KMS-11 (cell line): ENCODE measurements around the gene RGL1.

Experiments
- H2AFZ ChIP-seq: fragments of 200-600 bp; sonication (generic); 2 replicates; pipeline ENCODE4 v1.6.1; 2016; ENCODE audit warnings: antibody characterized with exemption, mixed run types, low read depth
- H3K27ac ChIP-seq: fragments of 200-600 bp; sonication (generic); 2 replicates; pipeline ENCODE4 v1.6.1; 2016; ENCODE audit warnings: mild to moderate bottlenecking, mixed run types
- H3K27me3 ChIP-seq: fragments of 200-600 bp; sonication (generic); 2 replicates; pipeline ENCODE4 v1.6.1; 2017; ENCODE audit warnings: mild to moderate bottlenecking, low read depth, mixed run types, moderate library complexity; ENCODE audit not compliant: insufficient read depth
- H3K36me3 ChIP-seq: fragments of 200-600 bp; sonication (generic); 2 replicates; pipeline ENCODE4 v1.6.1; 2017; ENCODE audit warnings: mild to moderate bottlenecking, mixed run types; ENCODE audit not compliant: insufficient read depth
- H3K4me1 ChIP-seq: fragments of 200-600 bp; sonication (generic); 2 replicates; pipeline ENCODE4 v1.6.1; 2016; ENCODE audit warnings: mild to moderate bottlenecking, low read depth, mixed run types; ENCODE audit not compliant: poor library complexity, severe bottlenecking
- H3K4me2 ChIP-seq: fragments of 200-600 bp; sonication (generic); 2 replicates; pipeline ENCODE4 v1.7.0; 2016; ENCODE audit warnings: mild to moderate bottlenecking, mixed run types
- H3K4me3 ChIP-seq: fragments of 200-600 bp; sonication (generic); IDR thresholded peaks from 2 replicates; pipeline ENCODE4 v1.6.1; 2017; ENCODE audit warnings: low read depth, low read length, mixed read lengths; ENCODE audit not compliant: insufficient read depth
- H3K79me2 ChIP-seq: fragments of 200-600 bp; sonication (generic); 2 replicates; pipeline ENCODE4 v1.6.1; 2016; ENCODE audit warnings: low read depth, mixed run types; ENCODE audit not compliant: insufficient read depth
- H3K9ac ChIP-seq: fragments of 200-600 bp; sonication (generic); 2 replicates; pipeline ENCODE4 v1.6.1; 2016; ENCODE audit warnings: mild to moderate bottlenecking, mixed run types
- H4K20me1 ChIP-seq: fragments of 200-600 bp; sonication (generic); 2 replicates; pipeline ENCODE4 v1.6.1; 2016; ENCODE audit warnings: mild to moderate bottlenecking, mixed run types; ENCODE audit not compliant: insufficient read depth
- TF ChIP-seq, protein P1 (sequence below): fragments of 200-600 bp; sonication (generic); conservative IDR thresholded peaks from 2 replicates; pipeline ENCODE4 v1.6.1; 2017; ENCODE audit warnings: low read depth, mild to moderate bottlenecking, antibody characterized with exemption, low read length, moderate library complexity, mixed read lengths

The RGL1 gene

DNA sequence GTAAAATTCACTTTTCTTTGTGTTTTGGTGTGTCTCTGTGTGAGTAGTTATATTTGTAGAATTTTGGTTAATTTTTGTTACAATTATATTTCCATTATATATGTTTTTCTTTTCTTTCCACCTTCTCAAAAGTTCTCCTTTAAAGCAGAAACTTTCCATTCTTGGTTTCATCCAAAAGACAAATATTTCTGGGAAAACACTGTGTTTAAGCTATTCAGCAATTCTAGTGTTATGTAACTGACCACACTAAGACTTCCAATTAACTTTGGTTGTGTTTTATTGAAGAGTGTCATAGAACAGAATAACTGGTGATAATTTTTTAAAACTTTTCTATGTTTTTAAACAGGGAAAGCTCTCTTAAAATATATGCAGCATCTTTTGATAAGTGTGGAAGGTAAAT lies 13.6 kb upstream of the RGL1 start:
- no peak overlapping the region for H2AFZ ChIP-seq
- H3K9ac ChIP-seq = no peak overlapping the region
- no peak overlapping the region for H3K4me3 ChIP-seq
- TF ChIP-seq, protein P1, sequence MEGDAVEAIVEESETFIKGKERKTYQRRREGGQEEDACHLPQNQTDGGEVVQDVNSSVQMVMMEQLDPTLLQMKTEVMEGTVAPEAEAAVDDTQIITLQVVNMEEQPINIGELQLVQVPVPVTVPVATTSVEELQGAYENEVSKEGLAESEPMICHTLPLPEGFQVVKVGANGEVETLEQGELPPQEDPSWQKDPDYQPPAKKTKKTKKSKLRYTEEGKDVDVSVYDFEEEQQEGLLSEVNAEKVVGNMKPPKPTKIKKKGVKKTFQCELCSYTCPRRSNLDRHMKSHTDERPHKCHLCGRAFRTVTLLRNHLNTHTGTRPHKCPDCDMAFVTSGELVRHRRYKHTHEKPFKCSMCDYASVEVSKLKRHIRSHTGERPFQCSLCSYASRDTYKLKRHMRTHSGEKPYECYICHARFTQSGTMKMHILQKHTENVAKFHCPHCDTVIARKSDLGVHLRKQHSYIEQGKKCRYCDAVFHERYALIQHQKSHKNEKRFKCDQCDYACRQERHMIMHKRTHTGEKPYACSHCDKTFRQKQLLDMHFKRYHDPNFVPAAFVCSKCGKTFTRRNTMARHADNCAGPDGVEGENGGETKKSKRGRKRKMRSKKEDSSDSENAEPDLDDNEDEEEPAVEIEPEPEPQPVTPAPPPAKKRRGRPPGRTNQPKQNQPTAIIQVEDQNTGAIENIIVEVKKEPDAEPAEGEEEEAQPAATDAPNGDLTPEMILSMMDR = no peak
- H3K79me2 ChIP-seq = no peaks in the 10 kb centered on the region
- H3K4me1 ChIP-seq = no peaks in the 10 kb centered on the region
- H3K4me2 ChIP-seq = no peak overlapping the region
- no peaks in the 10 kb centered on the region for H3K36me3 ChIP-seq
- no peak overlapping the region for H3K27ac ChIP-seq
- H3K27me3 ChIP-seq = no peaks in the 10 kb centered on the region
- H4K20me1 ChIP-seq = no peaks in the 10 kb centered on the region

DNA sequence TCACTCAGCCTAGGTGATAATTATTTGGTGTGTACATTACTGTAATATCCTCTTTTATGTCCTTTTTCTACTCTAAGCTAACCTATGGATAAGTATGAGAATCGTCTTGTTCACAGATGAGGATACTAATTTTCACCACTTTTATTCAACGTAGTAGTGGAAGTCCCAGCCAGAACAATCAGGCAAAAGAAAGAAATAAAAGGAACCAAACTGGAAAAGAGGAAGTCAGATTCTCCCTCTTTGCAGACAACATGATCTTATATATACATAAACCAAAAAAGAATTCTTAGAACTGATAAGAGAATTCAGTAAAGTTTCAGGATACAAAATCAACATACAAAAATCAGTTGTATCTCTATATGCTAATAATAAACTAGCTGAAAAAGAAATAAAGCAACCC lies 12.6 kb upstream of the RGL1 start:
- no peak overlapping the region for H3K27ac ChIP-seq
- TF ChIP-seq, protein P1 = no peak
- H3K4me3 ChIP-seq = no peak overlapping the region
- H3K27me3 ChIP-seq = no peaks in the 10 kb centered on the region
- no peaks in the 10 kb centered on the region for H3K36me3 ChIP-seq
- no peak overlapping the region for H2AFZ ChIP-seq
- no peaks in the 10 kb centered on the region for H3K79me2 ChIP-seq
- H4K20me1 ChIP-seq = no peaks in the 10 kb centered on the region
- no peak overlapping the region for H3K4me2 ChIP-seq
- H3K9ac ChIP-seq = no peak overlapping the region
- no peaks in the 10 kb centered on the region for H3K4me1 ChIP-seq

DNA sequence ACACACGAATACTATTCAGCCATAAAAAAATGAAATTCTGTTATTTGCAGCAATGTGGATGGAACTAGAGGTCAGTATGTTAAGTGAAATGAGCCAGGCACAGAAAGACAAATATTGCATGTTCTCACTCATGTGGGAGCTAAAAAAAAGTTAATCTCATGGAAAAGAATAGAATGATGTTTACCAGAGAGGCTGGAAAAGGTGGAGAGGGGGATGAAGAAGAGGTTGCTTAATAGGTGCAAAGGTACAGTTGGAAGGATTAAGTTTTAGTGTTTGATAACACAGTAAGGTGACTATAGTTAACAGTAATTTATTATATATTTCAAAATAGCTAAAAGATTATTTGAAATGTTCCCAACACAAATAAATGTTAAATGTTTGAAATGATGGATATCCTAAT lies 10.8 kb upstream of the RGL1 start:
- no peak overlapping the region for H2AFZ ChIP-seq
- H4K20me1 ChIP-seq = no peaks in the 10 kb centered on the region
- H3K9ac ChIP-seq = no peak overlapping the region
- H3K36me3 ChIP-seq = no peaks in the 10 kb centered on the region
- no peak overlapping the region for H3K4me3 ChIP-seq
- H3K79me2 ChIP-seq = no peaks in the 10 kb centered on the region
- no peaks in the 10 kb centered on the region for H3K27me3 ChIP-seq
- TF ChIP-seq, protein P1 = no peak
- no peaks in the 10 kb centered on the region for H3K4me1 ChIP-seq
- no peak overlapping the region for H3K27ac ChIP-seq
- H3K4me2 ChIP-seq = no peak overlapping the region

DNA sequence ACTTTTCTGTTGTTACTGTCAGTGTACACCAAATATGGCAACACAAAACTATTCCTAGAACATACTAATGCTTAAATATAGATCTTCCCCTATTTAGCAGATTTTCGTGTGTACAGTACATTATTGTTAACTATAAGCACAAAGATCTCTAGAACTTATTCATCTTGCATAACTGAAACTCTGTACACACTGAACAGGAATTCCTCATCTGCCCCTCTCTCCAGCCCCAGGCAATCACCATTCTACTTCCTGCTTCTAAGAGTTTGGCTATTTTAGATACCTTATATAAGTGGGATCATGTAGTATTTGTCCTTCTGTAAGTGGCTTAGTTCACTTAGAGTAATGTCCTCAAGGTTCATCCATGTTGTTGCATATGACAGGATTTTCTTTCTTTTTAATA lies 4.5 kb upstream of the RGL1 start:
- Histone ChIP-seq H4K20me1 (no peaks in the 10 kb centered on the region), H3K27ac (no peak overlapping the region), H3K9ac (no peak overlapping the region), H3K4me2 (no peak overlapping the region), H3K27me3 (no peaks in the 10 kb centered on the region), H3K79me2 (peaks cover 3% of the 10 kb centered on the region; the same call in 1 of the 2 replicates), H3K36me3 (no peaks in the 10 kb centered on the region), H2AFZ (no peak overlapping the region), H3K4me1 (peaks cover 10% of the 10 kb centered on the region), H3K4me3 (no peak overlapping the region)
- TF ChIP-seq, protein P1 = no peak
